ENCODE measurements around the gene NFATC2.
"Not testable (repeated sequence)": the region's sequence is repeated elsewhere in the genome, so short reads cannot be mapped to it uniquely, and the experiment has no call there.

Gene NFATC2

DNA sequence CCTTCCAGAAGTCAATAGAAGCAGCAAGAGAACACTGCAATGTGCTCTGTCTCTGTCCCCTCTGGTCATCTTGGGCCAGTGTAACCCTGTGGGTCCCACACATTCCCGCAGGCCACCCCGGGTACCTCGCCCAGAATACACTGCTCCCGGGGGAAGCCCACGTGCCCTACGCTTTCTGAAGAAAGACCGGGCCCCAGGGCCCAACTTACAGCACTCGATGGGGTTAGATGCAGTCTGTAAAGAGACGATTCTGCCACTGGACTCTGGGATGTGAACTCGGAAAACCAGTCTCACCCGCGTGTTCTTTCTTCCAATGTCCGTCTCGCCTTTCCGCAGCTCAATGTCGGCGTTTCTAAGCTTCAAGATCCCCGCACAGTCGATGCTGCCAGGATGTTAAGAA lies 68.7 kb downstream of the NFATC2 start:
- no peak for DNase-seq (ENCODE audit: low read depth in 1 of 2, low spot score in 1 of 2)

GRCh38 chr20:51473256-51473655 lies 69.3 kb downstream of the NFATC2 start:
- no peak for DNase-seq (ENCODE audit: low read depth in 1 of 2, low spot score in 1 of 2)

- DNase-seq (ENCODE audit: low read depth in 1 of 2, low spot score in 1 of 2): no peak
Measured at GRCh38 chr20:51470907-51471411, 71.6 kb downstream of the NFATC2 start.

- DNase-seq (ENCODE audit: low read depth in 1 of 2, low spot score in 1 of 2): no peak
Measured at GRCh38 chr20:51470499-51470820, 72.1 kb downstream of the NFATC2 start.

- DNase-seq (ENCODE audit: low read depth in 1 of 2, low spot score in 1 of 2): no peak
Measured at GRCh38 chr20:51469578-51470498, 72.7 kb downstream of the NFATC2 start.

- DNase-seq (ENCODE audit: low read depth in 1 of 2, low spot score in 1 of 2): no peak
Measured at GRCh38 chr20:51469046-51469445, 73.5 kb downstream of the NFATC2 start.

- no peak for DNase-seq (ENCODE audit: low read depth in 1 of 2, low spot score in 1 of 2)
Measured at GRCh38 chr20:51468636-51469035, 73.9 kb downstream of the NFATC2 start.

- no peak for DNase-seq (ENCODE audit: low read depth in 1 of 2, low spot score in 1 of 2)
Measured at GRCh38 chr20:51467956-51468626, 74.4 kb downstream of the NFATC2 start.

- DNase-seq (ENCODE audit: low read depth in 1 of 2, low spot score in 1 of 2): no peak
Measured at GRCh38 chr20:51463998-51464397, 78.5 kb downstream of the NFATC2 start.

DNA sequence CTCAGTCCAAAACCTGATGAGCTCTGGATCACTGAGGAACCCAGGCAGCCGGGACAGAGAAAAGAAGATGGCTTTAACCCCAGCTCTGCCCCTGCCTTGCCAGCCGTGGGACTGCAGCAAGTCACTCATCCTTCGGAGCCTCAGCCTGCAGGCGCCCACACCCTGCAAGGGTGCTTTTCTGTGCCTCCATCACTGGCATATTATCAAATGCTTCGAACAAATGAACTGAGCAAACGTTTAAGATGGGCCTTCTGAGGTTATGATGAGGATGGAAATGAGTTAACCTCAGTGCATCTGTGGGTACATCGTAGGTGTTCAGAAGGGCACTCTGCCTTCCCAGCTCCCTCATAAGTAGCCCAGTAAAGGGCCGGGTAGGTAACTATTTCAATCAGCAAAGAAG lies 79.0 kb downstream of the NFATC2 start:
- DNase-seq (ENCODE audit: low read depth in 1 of 2, low spot score in 1 of 2): no peak

- no peak for DNase-seq (ENCODE audit: low read depth in 1 of 2, low spot score in 1 of 2)
Measured at GRCh38 chr20:51462566-51463276, 79.8 kb downstream of the NFATC2 start.

- not testable (repeated sequence) for DNase-seq (ENCODE audit: low read depth in 1 of 2, low spot score in 1 of 2)
Measured at GRCh38 chr20:51461846-51462245, 80.7 kb downstream of the NFATC2 start.

GRCh38 chr20:51461306-51461705 lies 81.2 kb downstream of the NFATC2 start:
- DNase-seq (ENCODE audit: low read depth in 1 of 2, low spot score in 1 of 2): no peak

GRCh38 chr20:51460569-51461265 lies 81.8 kb downstream of the NFATC2 start:
- no peak for DNase-seq (ENCODE audit: low read depth in 1 of 2, low spot score in 1 of 2)

GRCh38 chr20:51460163-51460562 lies 82.4 kb downstream of the NFATC2 start:
- no peak for DNase-seq (ENCODE audit: low read depth in 1 of 2, low spot score in 1 of 2)

- no peak for DNase-seq (ENCODE audit: low read depth in 1 of 2, low spot score in 1 of 2)
Measured at GRCh38 chr20:51458751-51459439, 83.6 kb downstream of the NFATC2 start.

DNA sequence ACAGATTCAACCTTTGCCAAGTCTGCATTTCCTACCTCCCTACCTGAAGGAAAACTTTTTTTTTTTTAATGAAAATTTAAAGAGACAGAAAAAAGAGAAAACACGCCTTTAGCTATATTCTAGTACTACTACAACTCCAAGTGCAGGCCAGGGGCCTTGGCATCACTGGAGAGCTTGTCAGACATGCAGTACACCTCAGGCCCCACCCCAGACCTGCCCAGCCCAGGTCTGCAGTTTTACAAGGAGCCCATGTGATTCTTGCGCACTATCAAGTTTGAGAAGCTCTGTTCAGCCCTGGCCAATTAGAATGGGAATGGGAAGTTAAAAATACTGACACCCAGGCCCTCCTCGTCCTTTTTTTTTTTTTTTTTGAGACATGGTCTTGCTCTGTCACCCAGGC lies 85.0 kb downstream of the NFATC2 start:
- DNase-seq (ENCODE audit: low read depth in 1 of 2, low spot score in 1 of 2): no peak

DNA sequence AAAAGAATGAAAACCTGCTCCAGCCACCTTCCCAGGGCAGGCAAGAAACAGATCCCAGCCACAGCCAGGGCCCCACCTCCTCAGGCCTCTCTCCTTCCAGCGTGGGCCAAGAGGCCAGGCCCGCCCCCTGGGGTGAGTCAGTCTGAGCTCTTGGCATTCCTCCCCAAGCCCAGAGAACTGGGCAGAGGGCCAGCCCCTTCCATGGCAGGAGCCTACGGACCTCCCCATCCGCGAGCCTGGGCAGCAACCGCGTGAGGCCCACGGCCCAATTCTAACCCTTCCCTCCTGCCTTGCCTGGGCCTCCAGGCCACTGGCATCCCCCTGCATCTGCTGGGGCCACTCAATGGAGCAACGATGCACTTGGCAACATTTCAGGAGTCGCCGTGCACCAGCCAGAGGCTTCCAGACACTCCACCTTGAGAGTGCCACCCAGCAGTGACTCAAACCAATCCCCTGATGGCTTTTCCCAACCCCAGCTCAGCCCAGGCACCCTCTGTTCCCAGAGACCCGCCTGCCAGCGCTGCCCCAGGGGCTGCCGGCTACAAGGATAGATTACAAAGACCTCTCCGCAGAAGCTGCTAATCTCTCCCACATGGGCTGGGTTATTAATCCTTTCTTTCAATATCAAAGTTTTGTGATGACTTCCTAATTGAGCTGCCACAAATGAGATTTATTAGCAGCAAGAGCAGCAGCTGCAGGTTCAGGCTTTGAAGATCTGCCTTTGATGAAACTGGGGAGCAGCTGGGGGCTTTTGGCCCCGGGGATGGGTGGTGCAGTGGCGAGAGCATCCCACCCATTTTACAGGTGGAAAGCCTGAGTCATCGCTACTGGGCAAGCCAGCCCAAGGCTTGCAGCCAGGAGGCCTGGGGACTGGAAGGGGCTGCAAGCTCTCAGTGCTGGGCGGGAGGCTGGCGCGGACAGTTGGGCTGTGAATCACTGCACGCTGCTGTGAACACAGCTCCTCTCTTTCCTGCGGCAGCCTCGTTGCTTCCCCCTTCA lies 85.7 kb downstream of the NFATC2 start:
- DNase-seq (ENCODE audit: low read depth in 1 of 2, low spot score in 1 of 2): no peak

GRCh38 chr20:51454250-51454865 lies 88.2 kb downstream of the NFATC2 start:
- DNase-seq (ENCODE audit: low read depth in 1 of 2, low spot score in 1 of 2): no peak

Data from activated CD4-positive, alpha-beta T cell treated with anti-CD3 and anti-CD28 coated beads, Interleukin-2, amount 50 U/mL, for 24 hours (primary cell).